NT2/D1 (cell line): ENCODE results near the gene TSC1.

ENCODE experiments used
- YY1 ChIP-seq: IDR thresholded peaks from 2 replicates; pipeline ENCODE4 v1.6.1; 2011; ENCODE audit not compliant: insufficient read length, insufficient read depth
- ZNF274 ChIP-seq: IDR thresholded peaks from 2 replicates; pipeline ENCODE4 v1.6.1; 2011; ENCODE audit warnings: mild to moderate bottlenecking, low read depth, low read length

- no peak for TF ChIP-seq YY1
- no peak for TF ChIP-seq ZNF274
Measured at GRCh38 chr9:132878695-132879456, 65.5 kb downstream of the TSC1 start, which contains the start of gene SPACA9.
